ENCODE results near the gene POLR1A. TPM values are rescaled to one million over a fixed set of nuclear protein-coding genes. Genes with fewer than 3 reads are reported as not detected.
A peak's percentile ranks its signal among the peaks of the same experiment; 100 is the strongest.

The POLR1A gene
- total and polyA plus RNA-seq, 2 of the 13 experiments (the other 11 are each of a cell fraction or from before 2014, with no cell fraction given): 7.2 to 39.9 TPM

DNA sequence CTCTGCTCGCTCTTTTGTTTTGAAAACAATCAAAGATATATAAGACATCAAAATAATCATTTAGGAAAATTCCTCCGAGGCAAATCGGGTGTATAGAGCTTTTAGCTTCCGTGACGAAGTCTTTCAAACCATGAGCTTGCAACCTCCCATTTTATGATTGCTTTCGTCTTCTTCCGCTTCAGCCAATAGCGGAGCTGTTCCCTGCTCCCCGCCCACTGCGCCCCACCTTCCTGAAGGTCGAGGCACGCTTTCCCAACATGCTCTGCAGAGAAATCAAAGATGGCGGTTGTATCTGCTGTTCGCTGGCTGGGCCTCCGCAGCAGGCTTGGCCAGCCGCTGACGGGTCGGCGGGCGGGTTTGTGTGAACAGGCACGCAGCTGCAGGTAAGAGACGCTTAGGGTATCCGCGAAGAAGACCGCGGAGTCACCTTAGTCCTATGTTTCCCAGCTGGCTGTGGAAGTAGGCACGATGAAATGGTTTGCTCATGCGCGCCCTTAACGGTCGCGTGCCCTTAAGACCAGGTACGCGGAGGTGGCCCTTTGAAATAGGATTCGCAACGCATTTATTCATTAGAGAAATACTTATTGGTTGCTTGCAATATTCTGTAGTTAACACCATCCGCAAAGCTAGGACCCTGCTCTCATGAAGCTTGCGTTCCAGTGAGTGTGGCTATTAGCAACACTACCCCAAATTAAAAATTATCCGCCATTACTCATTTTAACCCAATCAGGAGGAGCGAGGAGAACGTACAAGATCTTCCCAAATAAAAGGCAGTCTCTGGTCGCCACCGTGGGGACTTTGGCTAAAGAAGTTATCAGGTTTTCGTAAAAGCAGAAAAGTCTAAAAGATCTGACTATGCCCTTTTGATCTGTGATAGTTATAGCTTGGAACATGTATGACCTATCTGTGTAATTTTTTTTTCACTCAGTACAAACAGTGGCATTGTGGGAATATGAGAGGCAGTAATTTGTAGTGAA is 571 bp upstream of the POLR1A start, which contains the start of gene PTCD3 (continued):
- TF ChIP-seq, protein P1, sequence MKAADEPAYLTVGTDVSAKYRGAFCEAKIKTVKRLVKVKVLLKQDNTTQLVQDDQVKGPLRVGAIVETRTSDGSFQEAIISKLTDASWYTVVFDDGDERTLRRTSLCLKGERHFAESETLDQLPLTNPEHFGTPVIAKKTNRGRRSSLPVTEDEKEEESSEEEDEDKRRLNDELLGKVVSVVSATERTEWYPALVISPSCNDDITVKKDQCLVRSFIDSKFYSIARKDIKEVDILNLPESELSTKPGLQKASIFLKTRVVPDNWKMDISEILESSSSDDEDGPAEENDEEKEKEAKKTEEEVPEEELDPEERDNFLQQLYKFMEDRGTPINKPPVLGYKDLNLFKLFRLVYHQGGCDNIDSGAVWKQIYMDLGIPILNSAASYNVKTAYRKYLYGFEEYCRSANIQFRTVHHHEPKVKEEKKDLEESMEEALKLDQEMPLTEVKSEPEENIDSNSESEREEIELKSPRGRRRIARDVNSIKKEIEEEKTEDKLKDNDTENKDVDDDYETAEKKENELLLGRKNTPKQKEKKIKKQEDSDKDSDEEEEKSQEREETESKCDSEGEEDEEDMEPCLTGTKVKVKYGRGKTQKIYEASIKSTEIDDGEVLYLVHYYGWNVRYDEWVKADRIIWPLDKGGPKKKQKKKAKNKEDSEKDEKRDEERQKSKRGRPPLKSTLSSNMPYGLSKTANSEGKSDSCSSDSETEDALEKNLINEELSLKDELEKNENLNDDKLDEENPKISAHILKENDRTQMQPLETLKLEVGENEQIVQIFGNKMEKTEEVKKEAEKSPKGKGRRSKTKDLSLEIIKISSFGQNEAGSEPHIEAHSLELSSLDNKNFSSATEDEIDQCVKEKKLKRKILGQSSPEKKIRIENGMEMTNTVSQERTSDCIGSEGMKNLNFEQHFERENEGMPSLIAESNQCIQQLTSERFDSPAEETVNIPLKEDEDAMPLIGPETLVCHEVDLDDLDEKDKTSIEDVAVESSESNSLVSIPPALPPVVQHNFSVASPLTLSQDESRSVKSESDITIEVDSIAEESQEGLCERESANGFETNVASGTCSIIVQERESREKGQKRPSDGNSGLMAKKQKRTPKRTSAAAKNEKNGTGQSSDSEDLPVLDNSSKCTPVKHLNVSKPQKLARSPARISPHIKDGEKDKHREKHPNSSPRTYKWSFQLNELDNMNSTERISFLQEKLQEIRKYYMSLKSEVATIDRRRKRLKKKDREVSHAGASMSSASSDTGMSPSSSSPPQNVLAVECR (CRISPR knock-in tag; IDR thresholded peaks at IDR 0.05; ENCODE audit: borderline replicate concordance): peak; percentile 95
- TF ChIP-seq, protein P2, sequence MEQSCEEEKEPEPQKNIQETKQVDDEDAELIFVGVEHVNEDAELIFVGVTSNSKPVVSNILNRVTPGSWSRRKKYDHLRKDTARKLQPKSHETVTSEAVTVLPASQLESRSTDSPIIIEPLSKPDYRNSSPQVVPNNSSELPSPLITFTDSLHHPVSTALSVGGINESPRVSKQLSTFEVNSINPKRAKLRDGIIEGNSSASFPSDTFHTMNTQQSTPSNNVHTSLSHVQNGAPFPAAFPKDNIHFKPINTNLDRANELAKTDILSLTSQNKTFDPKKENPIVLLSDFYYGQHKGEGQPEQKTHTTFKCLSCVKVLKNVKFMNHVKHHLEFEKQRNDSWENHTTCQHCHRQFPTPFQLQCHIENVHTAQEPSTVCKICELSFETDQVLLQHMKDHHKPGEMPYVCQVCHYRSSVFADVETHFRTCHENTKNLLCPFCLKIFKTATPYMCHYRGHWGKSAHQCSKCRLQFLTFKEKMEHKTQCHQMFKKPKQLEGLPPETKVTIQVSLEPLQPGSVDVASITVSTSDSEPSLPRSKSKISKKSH (CRISPR knock-in tag; IDR thresholded peaks at IDR 0.05; ENCODE audit: borderline replicate concordance): peak; percentile 88; the same call in 1 of the 2 replicates
- TF ChIP-seq, protein P3, sequence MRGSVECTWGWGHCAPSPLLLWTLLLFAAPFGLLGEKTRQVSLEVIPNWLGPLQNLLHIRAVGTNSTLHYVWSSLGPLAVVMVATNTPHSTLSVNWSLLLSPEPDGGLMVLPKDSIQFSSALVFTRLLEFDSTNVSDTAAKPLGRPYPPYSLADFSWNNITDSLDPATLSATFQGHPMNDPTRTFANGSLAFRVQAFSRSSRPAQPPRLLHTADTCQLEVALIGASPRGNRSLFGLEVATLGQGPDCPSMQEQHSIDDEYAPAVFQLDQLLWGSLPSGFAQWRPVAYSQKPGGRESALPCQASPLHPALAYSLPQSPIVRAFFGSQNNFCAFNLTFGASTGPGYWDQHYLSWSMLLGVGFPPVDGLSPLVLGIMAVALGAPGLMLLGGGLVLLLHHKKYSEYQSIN (CRISPR knock-in tag; IDR thresholded peaks at IDR 0.05; ENCODE audit: borderline replicate concordance): no peak
- TF ChIP-seq KDM3A (CRISPR knock-in tag; IDR thresholded peaks at IDR 0.05; ENCODE audit: low read depth): peak; percentile 29; the same call in 1 of the 2 replicates
- peak; percentile 59; the same call in 1 of the 2 replicates for TF ChIP-seq MEIS2 (CRISPR knock-in tag; IDR thresholded peaks at IDR 0.05)
- TF ChIP-seq FOXP1 (IDR thresholded peaks at IDR 0.05): no peak
- no peak for TF ChIP-seq FOXP1 (CRISPR knock-in tag; IDR thresholded peaks at IDR 0.05)
- no peak for TF ChIP-seq MIER3 (CRISPR knock-in tag; IDR thresholded peaks at IDR 0.05; ENCODE audit: borderline replicate concordance)
- peak; percentile 86 for TF ChIP-seq HDAC1 (CRISPR knock-in tag; IDR thresholded peaks at IDR 0.05)
- TF ChIP-seq ZNF850 (CRISPR knock-in tag; conservative IDR thresholded peaks at IDR 0.05): no peak
- TF ChIP-seq SIX4 (CRISPR knock-in tag; IDR thresholded peaks at IDR 0.05): peak; percentile 51
- TF ChIP-seq MXD4 (CRISPR knock-in tag; IDR thresholded peaks at IDR 0.05): peak; percentile 45
- TF ChIP-seq ELF4 (CRISPR knock-in tag; IDR thresholded peaks at IDR 0.05; ENCODE audit: borderline replicate concordance): peak; percentile 97
- TF ChIP-seq, protein P4, sequence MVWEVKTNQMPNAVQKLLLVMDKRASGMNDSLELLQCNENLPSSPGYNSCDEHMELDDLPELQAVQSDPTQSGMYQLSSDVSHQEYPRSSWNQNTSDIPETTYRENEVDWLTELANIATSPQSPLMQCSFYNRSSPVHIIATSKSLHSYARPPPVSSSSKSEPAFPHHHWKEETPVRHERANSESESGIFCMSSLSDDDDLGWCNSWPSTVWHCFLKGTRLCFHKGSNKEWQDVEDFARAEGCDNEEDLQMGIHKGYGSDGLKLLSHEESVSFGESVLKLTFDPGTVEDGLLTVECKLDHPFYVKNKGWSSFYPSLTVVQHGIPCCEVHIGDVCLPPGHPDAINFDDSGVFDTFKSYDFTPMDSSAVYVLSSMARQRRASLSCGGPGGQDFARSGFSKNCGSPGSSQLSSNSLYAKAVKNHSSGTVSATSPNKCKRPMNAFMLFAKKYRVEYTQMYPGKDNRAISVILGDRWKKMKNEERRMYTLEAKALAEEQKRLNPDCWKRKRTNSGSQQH (CRISPR knock-in tag; IDR thresholded peaks at IDR 0.05; ENCODE audit: low read depth): peak; percentile 82
- peak; percentile 88 for TF ChIP-seq ATF7 (IDR thresholded peaks at IDR 0.05)
- no peak; the same call in 1 of the 2 replicates for TF ChIP-seq ATF7 (CRISPR knock-in tag; IDR thresholded peaks at IDR 0.05)
- TF ChIP-seq, protein P5, sequence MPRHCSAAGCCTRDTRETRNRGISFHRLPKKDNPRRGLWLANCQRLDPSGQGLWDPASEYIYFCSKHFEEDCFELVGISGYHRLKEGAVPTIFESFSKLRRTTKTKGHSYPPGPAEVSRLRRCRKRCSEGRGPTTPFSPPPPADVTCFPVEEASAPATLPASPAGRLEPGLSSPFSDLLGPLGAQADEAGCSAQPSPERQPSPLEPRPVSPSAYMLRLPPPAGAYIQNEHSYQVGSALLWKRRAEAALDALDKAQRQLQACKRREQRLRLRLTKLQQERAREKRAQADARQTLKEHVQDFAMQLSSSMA (CRISPR knock-in tag; IDR thresholded peaks at IDR 0.05): peak; percentile 59
- TF ChIP-seq NFKBIZ (CRISPR knock-in tag; IDR thresholded peaks at IDR 0.05): no peak
- no peak for TF ChIP-seq ZNF468 (CRISPR knock-in tag; IDR thresholded peaks at IDR 0.05)
- TF ChIP-seq ZNF607 (CRISPR knock-in tag; IDR thresholded peaks at IDR 0.05; ENCODE audit: borderline replicate concordance): peak; percentile 95; the same call in 1 of the 2 replicates
- TF ChIP-seq ZNF12 (CRISPR knock-in tag; IDR thresholded peaks at IDR 0.05): no peak
